Peyer's patch (tissue), 4 donors: ENCODE data around the gene TINCR. TPM values are rescaled to one million over a fixed set of nuclear protein-coding genes. Genes with fewer than 3 reads are reported as not detected.
A peak's percentile ranks its signal among the peaks of the same experiment; 100 is the strongest.

Experiments
- DNase-seq, 3 donors: peaks; one replicate each; pipeline ENCODE4 v3.0.0-alpha.2; 2017 to 2019
- H3K27ac ChIP-seq, 4 donors: fragments of 200-600 bp; sonication (generic); one replicate each; pipeline ENCODE4 v1.5.1; 2016 to 2019
- H3K27me3 ChIP-seq, 2 donors: fragments of 200-600 bp; sonication (generic); one replicate each; pipeline ENCODE4 v1.5.1; 2019
- H3K36me3 ChIP-seq, 3 donors: fragments of 200-600 bp; sonication (generic); one replicate each; pipeline ENCODE4 v1.5.1; 2016 to 2019
- H3K4me1 ChIP-seq, 4 donors: fragments of 200-600 bp; sonication (generic); one replicate each; pipeline ENCODE4 v1.5.1; 2016 to 2019
- H3K4me3 ChIP-seq, 4 donors: fragments of 200-600 bp; sonication (generic); 1 replicate in 3 of 4; 2 replicates in 1 of 4; pipeline ENCODE4 v1.5.1; 2016 to 2019; ENCODE audit warnings: mild to moderate bottlenecking in 1 of 4
- H3K9me3 ChIP-seq, 4 donors: fragments of 200-600 bp; sonication (generic); one replicate each; pipeline ENCODE4 v1.5.1; 2016 to 2019; ENCODE audit warnings: mild to moderate bottlenecking in 1 of 4
- POLR2A ChIP-seq, 2 donors: fragments of 450-650 bp; IDR thresholded peaks; one replicate each; pipeline ENCODE4 v1.5.1; 2017; ENCODE audit warnings: antibody characterized with exemption in 2 of 2, mild to moderate bottlenecking in 2 of 2, moderate library complexity in 2 of 2
- total RNA-seq, 4 donors: library from RNA; depleted of rRNA; stranded (reverse); fragments of >200 nt; gene quantifications; one replicate each; pipeline ENCODE4 v1.1.0, GENCODE V29; 2016
- TF ChIP-seq, protein P1 (sequence below), 6 experiments: fragments of 450-650 bp in 4 of 6; fragments of 200-600 bp in 2 of 6; sonication (generic) in 1 of 6; IDR thresholded peaks; one replicate each; pipeline ENCODE4 v1.5.1; 2017 to 2019; ENCODE audit warnings: antibody characterized with exemption in 6 of 6, mild to moderate bottlenecking in 3 of 6, moderate library complexity in 1 of 6

The TINCR gene
- total RNA-seq, 4 donors from 2014 or later: 0.67 to 2.6 (median 1.2) TPM; not detected in 1

- DNase-seq: no peak
- H3K27me3 ChIP-seq: no peaks in the 10 kb centered on the region
- no peak overlapping the region for H3K4me3 ChIP-seq
- no peak overlapping the region for H3K27ac ChIP-seq
- peaks cover 0 to 9% (median 0%) of the 10 kb centered on the region in 4 donors for H3K4me1 ChIP-seq
- TF ChIP-seq, protein P1, sequence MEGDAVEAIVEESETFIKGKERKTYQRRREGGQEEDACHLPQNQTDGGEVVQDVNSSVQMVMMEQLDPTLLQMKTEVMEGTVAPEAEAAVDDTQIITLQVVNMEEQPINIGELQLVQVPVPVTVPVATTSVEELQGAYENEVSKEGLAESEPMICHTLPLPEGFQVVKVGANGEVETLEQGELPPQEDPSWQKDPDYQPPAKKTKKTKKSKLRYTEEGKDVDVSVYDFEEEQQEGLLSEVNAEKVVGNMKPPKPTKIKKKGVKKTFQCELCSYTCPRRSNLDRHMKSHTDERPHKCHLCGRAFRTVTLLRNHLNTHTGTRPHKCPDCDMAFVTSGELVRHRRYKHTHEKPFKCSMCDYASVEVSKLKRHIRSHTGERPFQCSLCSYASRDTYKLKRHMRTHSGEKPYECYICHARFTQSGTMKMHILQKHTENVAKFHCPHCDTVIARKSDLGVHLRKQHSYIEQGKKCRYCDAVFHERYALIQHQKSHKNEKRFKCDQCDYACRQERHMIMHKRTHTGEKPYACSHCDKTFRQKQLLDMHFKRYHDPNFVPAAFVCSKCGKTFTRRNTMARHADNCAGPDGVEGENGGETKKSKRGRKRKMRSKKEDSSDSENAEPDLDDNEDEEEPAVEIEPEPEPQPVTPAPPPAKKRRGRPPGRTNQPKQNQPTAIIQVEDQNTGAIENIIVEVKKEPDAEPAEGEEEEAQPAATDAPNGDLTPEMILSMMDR (IDR thresholded peaks at IDR 0.05): no peak
- TF ChIP-seq POLR2A (IDR thresholded peaks at IDR 0.05): no peak
- peaks cover 0 to 91% (median 0%) of the 10 kb centered on the region in 3 donors for H3K36me3 ChIP-seq
- H3K9me3 ChIP-seq: no peaks in the 10 kb centered on the region
These were observed 40.5 kb upstream of the TINCR start for GRCh38 chr19:5608291-5608690.

GRCh38 chr19:5607318-5608275 is 39.8 kb upstream of the TINCR start:
- peaks cover 0 to 91% (median 0%) of the 10 kb centered on the region in 3 donors for H3K36me3 ChIP-seq
- no peaks in the 10 kb centered on the region for H3K27me3 ChIP-seq
- H3K4me1 ChIP-seq: peaks cover 0 to 9% (median 0%) of the 10 kb centered on the region in 4 donors
- no peak overlapping the region for H3K27ac ChIP-seq
- peak in 1 of 3 donors; percentile 20 for DNase-seq
- no peak overlapping the region for H3K4me3 ChIP-seq
- no peak for TF ChIP-seq POLR2A (IDR thresholded peaks at IDR 0.05)
- TF ChIP-seq, protein P1 (IDR thresholded peaks at IDR 0.05): no peak
- H3K9me3 ChIP-seq: no peaks in the 10 kb centered on the region

GRCh38 chr19:5605362-5605761 is 37.6 kb upstream of the TINCR start:
- Histone ChIP-seq H3K4me1 (peaks cover 0 to 9% (median 0%) of the 10 kb centered on the region in 4 donors), H3K9me3 (no peaks in the 10 kb centered on the region), H3K27me3 (no peaks in the 10 kb centered on the region), H3K27ac (peak overlapping the region in 1 of 4 donors; percentile 16), H3K36me3 (peaks cover 0 to 98% (median 0%) of the 10 kb centered on the region in 3 donors), H3K4me3 (no peak overlapping the region)
- no peak for DNase-seq
- TF ChIP-seq, protein P1 (IDR thresholded peaks at IDR 0.05): no peak
- TF ChIP-seq POLR2A (IDR thresholded peaks at IDR 0.05): no peak

- no peak overlapping the region for H3K27ac ChIP-seq
- H3K9me3 ChIP-seq: no peaks in the 10 kb centered on the region
- peaks cover 0 to 98% (median 0%) of the 10 kb centered on the region in 3 donors for H3K36me3 ChIP-seq
- peak in 1 of 3 donors; percentile 1 for DNase-seq
- peaks cover 0 to 9% (median 0%) of the 10 kb centered on the region in 4 donors for H3K4me1 ChIP-seq
- no peak overlapping the region for H3K4me3 ChIP-seq
- TF ChIP-seq, protein P1 (IDR thresholded peaks at IDR 0.05): no peak
- TF ChIP-seq POLR2A (IDR thresholded peaks at IDR 0.05): no peak
- H3K27me3 ChIP-seq: no peaks in the 10 kb centered on the region
These were observed 35.9 kb upstream of the TINCR start for GRCh38 chr19:5603626-5604025.

- peak in 1 of 3 donors; percentile 12 for DNase-seq
- no peaks in the 10 kb centered on the region for H3K9me3 ChIP-seq
- H3K27ac ChIP-seq: no peak overlapping the region
- H3K4me1 ChIP-seq: peaks cover 0 to 5% (median 0%) of the 10 kb centered on the region in 4 donors
- no peak overlapping the region for H3K4me3 ChIP-seq
- H3K27me3 ChIP-seq: no peaks in the 10 kb centered on the region
- peaks cover 0 to 98% (median 0%) of the 10 kb centered on the region in 3 donors for H3K36me3 ChIP-seq
- TF ChIP-seq, protein P1 (IDR thresholded peaks at IDR 0.05): no peak
- TF ChIP-seq POLR2A (IDR thresholded peaks at IDR 0.05): no peak
These were observed 33.0 kb upstream of the TINCR start for GRCh38 chr19:5600797-5601196.
